ENCODE data around the gene MAN2C1. TPM values are rescaled to one million over a fixed set of nuclear protein-coding genes. Genes with fewer than 3 reads are reported as not detected.
A peak's percentile ranks its signal among the peaks of the same experiment; 100 is the strongest.
"Not testable (repeated sequence)": the region's sequence is repeated elsewhere in the genome, so short reads cannot be mapped to it uniquely, and the experiment has no call there.

Gene MAN2C1
- total RNA-seq, 1 donor from 2014 or later: 237 TPM

- Mint-ChIP-seq H3K27me3 (ENCODE audit: unreplicated experiment) (peaks cover 13% of the 10 kb centered on the region), H3K27ac (ENCODE audit: unreplicated experiment) (peak within 1 kb of the TSS; percentile 92), H3K9me3 (ENCODE audit: unreplicated experiment) (no peaks in the 10 kb centered on the region), H3K4me3 (ENCODE audit: unreplicated experiment) (peak within 1 kb of the TSS; percentile 95), H3K4me1 (ENCODE audit: unreplicated experiment) (peaks cover 2% of the 10 kb centered on the region), H3K36me3 (ENCODE audit: low read depth, unreplicated experiment) (peaks cover 9% of the 10 kb centered on the region)
- no peak for TF ChIP-seq CTCF (IDR thresholded peaks at IDR 0.05; ENCODE audit: unreplicated experiment)
- peak; percentile 63 for DNase-seq (ENCODE audit: low spot score)
These were observed 21.6 kb downstream of the MAN2C1 start, which contains the start of gene NEIL1 for GRCh38 chr15:75346796-75347221. TSS of gene NEIL1 (plus strand) at chr15:75347039. CDS start at chr15:75348906, 1,867 bp downstream.

- H3K4me3 Mint-ChIP-seq (ENCODE audit: unreplicated experiment); DNase-seq (ENCODE audit: low spot score); H3K4me1 Mint-ChIP-seq (ENCODE audit: unreplicated experiment); H3K36me3 Mint-ChIP-seq (ENCODE audit: low read depth, unreplicated experiment); H3K9me3 Mint-ChIP-seq (ENCODE audit: unreplicated experiment): not testable (repeated sequence)
- peak overlapping the region; percentile 61 for H3K27ac Mint-ChIP-seq (ENCODE audit: unreplicated experiment)
- peaks cover 12% of the 10 kb centered on the region for H3K27me3 Mint-ChIP-seq (ENCODE audit: unreplicated experiment)
These were observed 24.5 kb downstream of the MAN2C1 start for GRCh38 chr15:75343953-75344352.

- Mint-ChIP-seq H3K4me3 (ENCODE audit: unreplicated experiment) (no peak overlapping the region), H3K4me1 (ENCODE audit: unreplicated experiment) (peaks cover 3% of the 10 kb centered on the region), H3K27ac (ENCODE audit: unreplicated experiment) (no peak overlapping the region), H3K27me3 (ENCODE audit: unreplicated experiment) (peaks cover 9% of the 10 kb centered on the region), H3K36me3 (ENCODE audit: low read depth, unreplicated experiment) (peaks cover 10% of the 10 kb centered on the region), H3K9me3 (ENCODE audit: unreplicated experiment) (no peaks in the 10 kb centered on the region)
- no peak for TF ChIP-seq CTCF (IDR thresholded peaks at IDR 0.05; ENCODE audit: unreplicated experiment)
- DNase-seq (ENCODE audit: low spot score): no peak
These were observed 26.2 kb downstream of the MAN2C1 start for GRCh38 chr15:75342221-75342620.

GRCh38 chr15:75339531-75340240 is 28.7 kb downstream of the MAN2C1 start:
- Mint-ChIP-seq H3K36me3 (ENCODE audit: low read depth, unreplicated experiment) (peaks cover 10% of the 10 kb centered on the region), H3K9me3 (ENCODE audit: unreplicated experiment) (no peaks in the 10 kb centered on the region), H3K27ac (ENCODE audit: unreplicated experiment) (no peak overlapping the region), H3K27me3 (ENCODE audit: unreplicated experiment) (peaks cover 23% of the 10 kb centered on the region), H3K4me1 (ENCODE audit: unreplicated experiment) (peaks cover 17% of the 10 kb centered on the region), H3K4me3 (ENCODE audit: unreplicated experiment) (peak overlapping the region; percentile 73)
- TF ChIP-seq CTCF (IDR thresholded peaks at IDR 0.05; ENCODE audit: unreplicated experiment): no peak
- DNase-seq (ENCODE audit: low spot score): no peak

GRCh38 chr15:75338661-75339240 is 29.7 kb downstream of the MAN2C1 start:
- H3K9me3 Mint-ChIP-seq (ENCODE audit: unreplicated experiment): no peaks in the 10 kb centered on the region
- H3K4me3 Mint-ChIP-seq (ENCODE audit: unreplicated experiment): no peak overlapping the region
- H3K27me3 Mint-ChIP-seq (ENCODE audit: unreplicated experiment): peaks cover 23% of the 10 kb centered on the region
- peaks cover 17% of the 10 kb centered on the region for H3K4me1 Mint-ChIP-seq (ENCODE audit: unreplicated experiment)
- peaks cover 10% of the 10 kb centered on the region for H3K36me3 Mint-ChIP-seq (ENCODE audit: low read depth, unreplicated experiment)
- no peak for DNase-seq (ENCODE audit: low spot score)
- TF ChIP-seq CTCF (IDR thresholded peaks at IDR 0.05; ENCODE audit: unreplicated experiment): no peak
- H3K27ac Mint-ChIP-seq (ENCODE audit: unreplicated experiment): no peak overlapping the region
